ENCODE results near the gene SNRPD3.
A peak's percentile ranks its signal among the peaks of the same experiment; 100 is the strongest.

The SNRPD3 gene

DNA sequence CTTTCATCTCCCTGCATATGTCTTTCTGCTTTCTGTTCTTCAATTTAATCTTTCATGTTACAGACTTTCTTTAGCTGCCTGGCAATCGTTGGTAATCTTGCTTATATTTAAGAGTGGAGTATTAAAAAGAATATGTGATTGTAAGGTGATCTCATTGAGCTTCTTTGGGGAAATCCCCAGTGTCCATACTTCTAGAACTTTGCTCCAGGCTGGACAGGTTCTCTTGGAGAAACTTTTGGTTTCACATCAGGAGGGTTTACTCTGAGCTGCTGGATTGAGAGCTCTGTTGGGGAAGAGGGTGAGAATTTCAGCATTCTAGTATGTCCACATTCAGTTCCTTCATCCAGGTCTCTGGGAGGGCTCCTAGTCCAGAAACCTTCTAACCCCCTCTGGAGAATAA is 21.0 kb downstream of the SNRPD3 start:
- DNase-seq: no peak

GRCh38 chr22:24578355-24579257 is 22.8 kb downstream of the SNRPD3 start:
- DNase-seq: peak; percentile 17

GRCh38 chr22:24579258-24579601 is 23.4 kb downstream of the SNRPD3 start:
- no peak for DNase-seq

DNA sequence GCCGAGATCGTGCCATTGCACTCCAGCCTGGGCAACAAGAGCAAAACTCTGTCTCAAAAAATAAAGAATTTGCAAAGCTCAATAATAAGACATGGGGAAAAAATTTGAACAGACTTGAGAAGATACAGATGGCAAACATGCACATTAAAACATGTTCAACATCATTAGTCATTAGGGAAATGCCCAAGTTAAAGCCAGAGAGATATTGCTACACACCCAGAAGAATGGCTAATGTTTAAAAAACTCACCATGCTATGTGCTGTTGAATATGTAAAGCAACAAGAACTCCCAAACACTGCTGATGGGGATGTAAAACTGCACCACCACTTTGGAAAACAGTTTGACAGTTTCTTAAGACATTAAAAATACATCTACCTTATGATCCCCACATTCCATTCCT is 24.5 kb downstream of the SNRPD3 start:
- no peak for DNase-seq

- no peak for DNase-seq
Measured at GRCh38 chr22:24582056-24582814, 26.4 kb downstream of the SNRPD3 start.

GRCh38 chr22:24583221-24584165 is 27.7 kb downstream of the SNRPD3 start:
- peak; percentile 91 for DNase-seq

- no peak for DNase-seq
Measured at GRCh38 chr22:24584166-24584790, 28.5 kb downstream of the SNRPD3 start.

GRCh38 chr22:24584871-24585411 is 29.1 kb downstream of the SNRPD3 start:
- DNase-seq: no peak

GRCh38 chr22:24585461-24585860 is 29.7 kb downstream of the SNRPD3 start:
- DNase-seq: no peak

DNA sequence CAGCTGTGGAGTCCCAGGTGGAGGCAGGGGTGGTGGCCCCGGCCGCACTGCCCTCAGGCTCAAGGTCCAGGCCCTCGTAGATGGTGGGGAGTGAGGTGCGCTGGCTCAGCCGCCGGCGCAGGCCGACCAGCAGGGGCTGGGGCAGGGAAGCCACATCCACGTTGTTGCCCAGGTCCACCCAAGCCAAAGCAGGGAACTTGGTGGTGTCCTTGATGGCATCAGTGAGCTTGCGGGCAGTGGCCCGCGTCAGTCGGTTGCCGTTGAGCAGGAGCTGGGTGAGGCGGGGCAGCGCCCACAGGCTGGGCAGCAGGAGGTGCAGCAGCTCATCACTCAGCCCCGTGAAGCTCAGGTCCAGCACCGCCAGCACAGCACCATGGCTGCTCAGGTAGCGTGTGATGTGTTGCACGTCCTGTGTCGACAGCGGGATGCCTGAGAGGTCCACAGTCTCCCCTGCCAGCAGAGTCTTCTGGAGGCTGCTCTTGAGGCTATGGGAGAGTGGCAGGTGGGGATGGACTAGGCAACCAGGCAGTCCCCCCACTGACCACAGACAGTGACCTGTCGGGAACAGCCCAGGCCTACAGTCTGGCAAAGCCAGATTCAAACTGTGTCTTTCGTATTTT is 30.2 kb downstream of the SNRPD3 start:
- DNase-seq: no peak

GRCh38 chr22:24587251-24587650 is 31.5 kb downstream of the SNRPD3 start:
- no peak for DNase-seq

- DNase-seq: no peak
Measured at GRCh38 chr22:24587948-24588347, 32.1 kb downstream of the SNRPD3 start.

DNA sequence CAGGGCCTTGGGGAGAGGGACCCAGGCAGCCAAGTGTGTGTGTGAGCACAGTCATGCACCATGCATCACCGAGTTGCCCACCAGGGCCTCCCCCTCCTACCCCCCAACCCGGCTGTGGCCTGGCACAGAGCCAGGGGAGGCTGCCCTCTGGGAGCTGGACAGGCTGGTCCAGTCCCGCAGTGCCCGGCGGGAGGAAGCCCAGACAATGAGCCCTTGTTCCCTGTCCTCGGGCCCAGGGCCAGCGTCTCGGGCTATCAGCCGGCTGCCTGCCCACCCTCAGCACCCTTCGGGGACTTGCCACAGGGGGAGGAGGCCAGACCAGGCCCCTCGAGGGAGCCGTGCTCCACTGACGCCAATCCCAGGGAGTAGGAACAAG is 32.6 kb downstream of the SNRPD3 start:
- DNase-seq: no peak

DNA sequence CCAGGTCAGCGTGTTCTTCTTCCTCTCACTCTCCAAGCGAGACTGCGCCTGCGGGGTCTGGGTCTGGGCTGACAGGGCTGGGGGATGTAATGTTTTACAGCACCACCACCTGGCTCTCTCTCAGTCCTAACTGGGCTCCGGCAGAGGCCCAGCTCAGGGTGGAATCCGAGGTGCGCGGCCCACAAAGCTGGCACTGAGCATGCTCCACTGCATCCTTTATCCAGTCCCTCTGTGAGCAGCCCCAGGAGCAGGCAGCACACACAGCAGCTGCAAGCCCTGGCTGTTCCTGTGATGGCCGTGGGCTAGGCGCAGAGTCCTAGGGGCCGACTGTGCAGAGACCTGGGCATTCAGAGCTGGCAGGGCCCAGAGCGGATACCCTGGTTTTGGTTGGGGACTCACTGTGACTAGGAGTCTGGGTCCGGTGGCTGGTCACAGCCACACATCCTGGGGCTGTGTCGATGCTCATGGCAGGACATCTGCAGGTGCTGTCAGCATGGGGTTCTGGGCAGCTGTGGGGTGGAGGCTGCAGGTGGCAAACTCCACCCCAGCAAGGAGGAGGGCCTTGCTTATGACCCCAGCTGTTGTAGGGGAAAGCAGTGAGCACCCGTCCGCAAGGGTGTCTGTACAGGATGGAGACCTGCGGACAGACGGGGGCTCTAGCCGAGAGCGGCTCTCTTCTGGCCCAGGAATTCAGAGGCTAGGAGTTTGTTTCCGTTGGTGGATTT is 33.1 kb downstream of the SNRPD3 start:
- no peak for DNase-seq

DNA sequence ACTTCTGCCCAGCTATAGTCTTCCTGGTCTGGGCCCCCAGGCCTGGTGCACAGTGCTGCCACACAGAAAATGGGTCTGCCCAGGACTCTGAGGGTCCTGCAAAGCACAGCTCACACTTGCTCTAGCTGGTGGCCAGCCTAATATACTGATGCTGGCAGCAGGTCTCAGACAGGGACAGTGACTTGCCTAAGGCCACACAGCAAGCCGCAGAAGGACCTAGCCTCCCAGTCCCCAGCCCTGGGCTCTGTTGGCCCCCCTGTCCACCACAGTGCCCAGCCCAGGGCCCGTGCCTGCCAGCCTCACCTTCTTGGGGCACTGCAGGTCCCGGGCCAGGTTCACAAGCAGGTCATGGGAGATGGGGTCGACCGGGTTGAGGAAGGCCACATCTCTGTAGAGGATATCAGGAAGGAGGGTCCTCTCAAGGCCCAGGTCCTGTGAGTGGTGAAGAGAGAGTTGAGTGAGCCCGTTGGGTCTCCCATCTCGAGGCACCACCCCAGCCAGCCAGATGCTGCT is 33.8 kb downstream of the SNRPD3 start:
- no peak for DNase-seq

DNA sequence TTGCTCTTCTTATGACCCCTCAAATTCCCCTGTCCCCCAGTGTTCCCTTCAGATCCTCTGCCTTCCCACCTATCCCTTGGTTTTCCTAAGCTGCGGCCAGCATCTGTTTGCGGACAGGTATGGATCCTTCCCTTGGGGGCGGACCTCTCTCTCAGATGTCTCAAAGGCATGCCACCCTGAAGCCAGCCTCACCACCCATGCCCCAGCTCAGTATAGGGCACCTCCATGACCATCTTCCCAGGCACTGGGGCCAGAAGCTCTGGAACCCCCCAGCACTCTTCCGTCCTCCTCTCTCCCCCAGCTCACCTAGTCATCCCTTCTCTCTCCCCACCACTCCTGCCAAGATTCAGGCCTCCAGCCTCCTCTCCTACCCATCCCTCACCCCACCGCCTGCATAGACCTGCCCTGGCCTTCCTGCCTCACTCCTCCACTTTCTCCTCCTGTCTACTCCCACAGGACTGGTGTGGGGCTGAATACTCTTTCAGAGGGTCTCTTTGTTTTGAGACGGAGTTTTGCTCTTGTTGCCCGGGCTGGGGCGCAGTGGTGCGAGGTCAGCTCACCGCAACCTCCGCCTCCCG is 34.9 kb downstream of the SNRPD3 start:
- DNase-seq: no peak

- no peak for DNase-seq
Measured at GRCh38 chr22:24591286-24591830, 35.6 kb downstream of the SNRPD3 start.

DNA sequence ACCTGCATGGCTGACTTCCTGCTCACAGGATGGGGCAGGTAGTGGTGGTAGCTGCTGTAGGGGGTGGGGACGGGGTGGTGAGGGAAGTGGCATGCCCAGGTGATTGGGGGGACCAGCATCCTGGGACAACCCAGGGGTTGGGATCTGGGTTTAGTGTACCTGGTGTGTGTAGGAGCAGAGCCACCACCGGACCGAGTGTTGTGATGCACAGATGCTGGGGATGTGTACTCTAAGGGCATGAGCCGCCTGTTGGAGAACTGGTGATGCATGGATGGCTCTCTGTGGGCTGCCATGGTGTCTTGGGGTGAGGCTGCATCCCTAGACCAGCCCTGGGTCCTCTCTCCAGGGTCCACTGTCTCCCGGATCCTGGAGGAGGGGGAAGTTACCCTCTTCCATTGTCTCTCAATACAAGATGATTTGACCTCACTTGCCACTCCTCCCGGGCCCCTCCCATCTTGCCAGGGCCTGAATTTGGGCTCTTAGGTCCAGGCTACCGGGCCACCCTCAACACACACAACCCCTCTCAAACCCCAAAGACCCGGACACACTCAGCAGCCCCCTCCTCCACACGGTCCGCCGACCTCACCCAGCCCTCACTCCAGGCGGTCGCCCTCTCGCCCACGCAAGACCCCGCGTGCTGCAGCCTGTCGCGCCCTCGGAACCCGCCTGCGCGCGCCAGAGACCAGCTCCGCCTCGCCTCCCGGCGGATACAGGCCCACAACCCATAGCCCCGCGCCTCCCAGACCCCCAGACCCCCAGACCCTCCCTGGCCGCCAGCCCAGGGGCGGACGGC is 36.5 kb downstream of the SNRPD3 start:
- DNase-seq: no peak

DNA sequence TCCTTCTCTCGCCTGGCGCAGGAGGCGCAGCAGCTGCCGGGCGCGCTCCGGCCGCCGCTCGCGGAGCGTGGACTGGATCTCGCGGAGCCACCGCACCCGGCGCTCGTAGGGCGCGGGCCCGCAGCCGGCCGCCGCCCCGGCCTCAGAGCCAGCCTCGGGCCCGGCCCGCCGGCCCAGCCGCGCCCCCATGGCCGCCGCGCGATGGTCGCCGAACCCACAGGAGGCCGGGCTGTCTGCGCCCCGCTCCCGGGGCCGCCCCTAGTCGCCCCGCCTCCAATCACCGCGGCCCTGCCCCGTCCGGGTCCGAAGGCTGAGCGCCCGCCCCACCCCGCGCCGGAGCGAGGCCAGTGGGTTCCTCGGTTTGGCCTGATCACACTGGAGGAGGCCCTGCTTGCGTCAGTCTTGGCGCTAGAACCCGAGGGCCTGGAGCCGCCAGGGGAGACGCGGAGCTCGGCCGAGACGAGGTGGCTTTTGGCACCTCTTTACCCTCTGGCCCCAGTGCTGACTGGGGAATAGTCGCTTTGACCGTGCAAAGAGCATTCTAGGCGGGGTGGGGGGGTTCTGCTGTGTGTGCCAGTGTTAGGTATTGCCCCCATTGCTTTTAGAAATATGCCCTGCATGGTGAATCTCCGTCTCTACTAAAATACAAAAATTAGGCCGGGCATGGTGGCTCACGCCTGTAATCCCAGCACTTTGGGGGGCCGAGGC is 37.2 kb downstream of the SNRPD3 start, which contains the start of gene LRRC75B:
TSS of gene LRRC75B (minus strand) at position 223 of the 708 bp plus-strand sequence. CDS start at position 189, 34 bp downstream.
- peak; percentile 48 for DNase-seq
